ENCODE results near the gene RXRG. TPM values are rescaled to one million over a fixed set of nuclear protein-coding genes. Genes with fewer than 3 reads are reported as not detected.

The RXRG gene
- total and polyA plus RNA-seq, 9 donors, result 42.1 to 59.3 (median 53.0) TPM

GRCh38 chr1:165351863-165352441 is 93.0 kb downstream of the RXRG start:
- Histone ChIP-seq H3K4me3 (ENCODE audit: low read length) (no peak overlapping the region), H3K36me3 (ENCODE audit: control insufficient read depth, insufficient read depth, low read length) (no peaks in the 10 kb centered on the region), H3K27me3 (ENCODE audit: control insufficient read depth, insufficient read depth, low read length) (peaks cover 73% of the 10 kb centered on the region), H3K9me3 (replicated peaks; ENCODE audit: control insufficient read depth, low read depth, low read length) (no peaks in the 10 kb centered on the region), H3K4me1 (ENCODE audit: control insufficient read depth, insufficient read depth, low read length) (peaks cover 26% of the 10 kb centered on the region), H3K27ac (ENCODE audit: low read length) (no peak overlapping the region)
- no peak for DNase-seq
- WGBS (ENCODE audit: insufficient coverage), result 25% methylated on average over 14 of the region's 20 CpGs

Other genes starting within 250 kb of the RXRG start
- 0.84 TPM for gene LMX1A, start 88.4 kb downstream of the RXRG start, total RNA-seq
- 1 to 10 TPM in 4 of 8 donors, under 1 TPM in 4; 0.37 to 2.2 (median 0.96) TPM for gene LMX1A, start 88.4 kb downstream of the RXRG start, polyA plus RNA-seq (ENCODE audit: insufficient read depth in 1 of 8, insufficient read length in 8 of 8, low replicate concordance in 1 of 8)
- gene LRRC52, start 98.9 kb upstream of the RXRG start, total RNA-seq, result 0.09 TPM
- gene LRRC52, start 98.9 kb upstream of the RXRG start, polyA plus RNA-seq (ENCODE audit: insufficient read depth in 1 of 8, insufficient read length in 8 of 8, low replicate concordance in 1 of 8), result under 1 TPM in 7 of 8 donors, not detected in 1; 0.10 to 0.45 (median 0.24) TPM
- 194 TPM for gene MGST3, start 186.1 kb upstream of the RXRG start, total RNA-seq
- 100 to 1,000 TPM; 133 to 182 (median 166) TPM for gene MGST3, start 186.1 kb upstream of the RXRG start, polyA plus RNA-seq (ENCODE audit: insufficient read depth in 1 of 8, insufficient read length in 8 of 8, low replicate concordance in 1 of 8)